ENCODE results near the gene HELQ.
"Not testable (repeated sequence)": the region's sequence is repeated elsewhere in the genome, so short reads cannot be mapped to it uniquely, and the experiment has no call there.

HELQ gene

GRCh38 chr4:83413676-83414075 lies 41.9 kb downstream of the HELQ start:
- no peak for DNase-seq (ENCODE audit: low read depth in 1 of 2, low spot score in 1 of 2)
- in situ Hi-C loops (cut with HindIII; ENCODE audit: low pct_unique_long_range_greater_than_20kb, low sequenced_read_pairs) = no loop called here
- no peak for TF ChIP-seq JUND (IDR thresholded peaks at IDR 0.05; ENCODE audit: low read depth)

- in situ Hi-C loops (cut with HindIII; ENCODE audit: low pct_unique_long_range_greater_than_20kb, low sequenced_read_pairs) = no loop called here
- no peak for DNase-seq (ENCODE audit: low read depth in 1 of 2, low spot score in 1 of 2)
- no peak for TF ChIP-seq JUND (IDR thresholded peaks at IDR 0.05; ENCODE audit: low read depth)
These were observed 46.7 kb downstream of the HELQ start for GRCh38 chr4:83408908-83409307.

DNA sequence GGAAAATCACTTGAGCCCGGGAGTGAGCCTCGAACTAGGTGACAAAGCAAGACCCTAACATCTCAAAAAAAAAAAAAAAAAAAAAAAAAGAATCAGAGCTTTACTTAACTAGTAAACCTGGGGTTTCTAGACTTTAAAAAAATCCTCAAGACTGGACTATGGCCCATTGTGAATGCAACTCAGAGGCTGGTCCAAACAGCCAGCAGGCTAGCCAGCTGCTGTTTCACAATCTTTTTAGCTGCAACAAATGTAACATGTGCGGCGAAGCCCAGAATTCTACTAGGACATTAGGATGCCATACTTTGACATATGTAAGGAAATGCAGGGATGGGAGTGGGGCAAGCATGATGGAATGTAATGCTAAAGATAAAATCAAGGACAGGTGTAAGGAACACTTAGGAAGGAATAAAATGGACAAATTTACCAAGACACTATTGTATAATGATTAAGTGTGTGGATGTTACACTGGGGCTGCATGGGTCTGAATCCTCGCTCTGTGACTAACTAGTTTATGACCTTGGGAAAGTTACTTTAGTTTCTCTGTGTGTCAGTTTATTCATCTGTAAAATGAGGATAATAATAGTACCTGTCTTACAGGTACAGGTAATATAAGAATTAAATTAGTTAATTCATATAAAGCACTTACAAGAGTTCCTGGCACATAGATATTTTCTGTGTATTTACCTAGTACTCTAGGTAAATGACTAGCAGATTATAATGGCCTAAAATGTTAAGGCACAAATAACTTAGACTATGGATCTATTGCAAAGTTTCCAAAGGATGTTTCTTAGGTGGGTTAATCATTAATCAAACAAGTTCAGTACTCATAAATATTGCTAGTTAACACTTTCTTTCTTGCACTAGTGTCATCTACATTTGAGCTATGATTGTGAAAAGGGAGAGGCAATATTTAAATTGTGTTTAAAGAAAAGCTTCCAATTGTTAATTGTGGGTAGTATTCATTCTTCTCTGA lies 49.5 kb downstream of the HELQ start:
- no peak for DNase-seq (ENCODE audit: low read depth in 1 of 2, low spot score in 1 of 2)
- TF ChIP-seq JUND (IDR thresholded peaks at IDR 0.05; ENCODE audit: low read depth) = no peak
- in situ Hi-C loops (cut with HindIII; ENCODE audit: low pct_unique_long_range_greater_than_20kb, low sequenced_read_pairs) = no loop called here

- DNase-seq (ENCODE audit: low read depth in 1 of 2, low spot score in 1 of 2); in situ Hi-C loops (cut with HindIII; ENCODE audit: low pct_unique_long_range_greater_than_20kb, low sequenced_read_pairs): not testable (repeated sequence)
These were observed 57.5 kb downstream of the HELQ start for GRCh38 chr4:83398158-83398557.

DNA sequence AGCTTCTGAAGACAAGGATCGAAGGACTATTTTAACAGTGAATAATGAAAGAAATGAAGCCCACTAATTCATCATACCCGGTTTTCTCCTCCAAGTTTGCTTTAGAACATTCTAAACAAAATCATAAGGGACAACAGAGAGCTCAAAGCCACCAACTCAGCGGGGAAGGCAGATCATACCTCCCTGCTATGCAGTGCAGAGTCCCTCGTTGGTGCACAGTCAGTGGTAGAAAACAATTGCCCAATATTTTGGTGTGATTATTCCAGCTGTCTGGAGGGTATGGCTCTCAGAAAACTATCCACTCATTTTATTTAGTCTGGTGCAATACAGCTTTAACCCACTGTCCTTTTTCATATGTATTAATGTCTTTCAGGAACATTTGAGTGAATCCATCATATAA lies 61.7 kb downstream of the HELQ start:
- DNase-seq (ENCODE audit: low read depth in 1 of 2, low spot score in 1 of 2) = no peak
- in situ Hi-C loops (cut with HindIII; ENCODE audit: low pct_unique_long_range_greater_than_20kb, low sequenced_read_pairs) = no loop called here
- TF ChIP-seq JUND (IDR thresholded peaks at IDR 0.05; ENCODE audit: low read depth) = no peak

- DNase-seq (ENCODE audit: low read depth in 1 of 2, low spot score in 1 of 2) = no peak
- no peak for TF ChIP-seq JUND (IDR thresholded peaks at IDR 0.05; ENCODE audit: low read depth)
These were observed 63.1 kb downstream of the HELQ start for GRCh38 chr4:83392562-83392961.

DNA sequence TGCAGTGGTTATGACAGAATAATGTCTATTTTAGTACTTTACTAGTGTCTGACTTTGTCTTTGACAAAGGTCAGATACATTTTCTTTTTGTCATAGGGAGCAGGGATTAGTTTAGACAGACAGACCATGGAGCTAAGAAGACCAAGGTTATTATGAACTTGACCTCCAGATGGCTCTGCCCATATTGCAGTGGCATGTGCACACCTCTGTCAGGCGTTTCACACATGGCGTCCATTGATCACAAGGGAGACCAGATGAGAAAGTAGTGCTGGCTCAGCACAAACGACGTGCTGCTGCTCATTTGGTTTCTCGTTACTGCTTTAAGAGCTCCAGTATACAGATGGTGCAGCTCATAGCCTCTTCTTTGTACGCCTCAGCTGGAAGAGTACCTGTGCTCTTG lies 64.7 kb downstream of the HELQ start:
- no peak for TF ChIP-seq JUND (IDR thresholded peaks at IDR 0.05; ENCODE audit: low read depth)
- DNase-seq (ENCODE audit: low read depth in 1 of 2, low spot score in 1 of 2) = no peak
- in situ Hi-C loops (cut with HindIII; ENCODE audit: low pct_unique_long_range_greater_than_20kb, low sequenced_read_pairs) = no loop called here

More at GRCh38 chr4:83392562-83392961, 63.1 kb downstream of the HELQ start:
- in situ Hi-C loops (cut with HindIII; ENCODE audit: low pct_unique_long_range_greater_than_20kb, low sequenced_read_pairs) = no loop called here

GRCh38 chr4:83389756-83390505 lies 65.7 kb downstream of the HELQ start:
- in situ Hi-C loops (cut with HindIII; ENCODE audit: low pct_unique_long_range_greater_than_20kb, low sequenced_read_pairs) = no loop called here

DNA sequence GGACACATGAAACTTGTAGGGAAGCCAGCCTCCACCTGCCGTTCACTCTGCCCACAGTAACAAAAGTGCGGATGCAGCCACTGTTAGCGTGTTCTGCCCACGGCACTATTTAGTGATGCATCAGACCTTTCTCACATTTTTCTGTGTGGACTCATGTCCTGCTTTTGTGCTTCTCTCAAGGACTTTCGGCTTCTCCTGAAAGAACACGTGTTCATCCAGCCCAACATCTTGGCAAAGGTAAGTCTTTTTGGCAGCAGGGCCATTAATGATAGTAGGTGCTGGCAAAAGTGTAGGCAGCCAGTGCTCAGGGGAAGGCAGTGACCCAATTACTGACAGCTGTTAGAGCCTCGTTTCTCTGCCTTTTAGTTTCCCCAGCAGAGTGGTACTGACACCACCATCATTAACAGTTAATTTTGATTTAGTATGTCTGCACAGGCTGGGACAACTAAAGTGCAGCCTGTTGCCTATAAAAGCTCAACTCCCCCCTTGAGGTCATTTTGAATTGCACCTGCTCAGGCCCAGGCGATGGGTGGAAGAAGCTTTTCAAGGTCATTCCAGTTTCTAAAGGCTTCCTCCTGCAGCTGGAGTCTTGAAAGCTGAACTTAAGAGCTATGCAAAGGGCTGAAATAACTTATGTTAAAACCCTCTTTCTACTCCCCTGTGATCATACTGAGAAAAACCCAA lies 66.4 kb downstream of the HELQ start:
- TF ChIP-seq JUND (IDR thresholded peaks at IDR 0.05; ENCODE audit: low read depth) = no peak
- DNase-seq (ENCODE audit: low read depth in 1 of 2, low spot score in 1 of 2) = no peak
- in situ Hi-C loops (cut with HindIII; ENCODE audit: low pct_unique_long_range_greater_than_20kb, low sequenced_read_pairs) = no loop called here

More at GRCh38 chr4:83389756-83390505, 65.7 kb downstream of the HELQ start:
- no peak for TF ChIP-seq JUND (IDR thresholded peaks at IDR 0.05; ENCODE audit: low read depth)
- no peak for DNase-seq (ENCODE audit: low read depth in 1 of 2, low spot score in 1 of 2)

GRCh38 chr4:83388313-83388676 lies 67.3 kb downstream of the HELQ start:
- no peak for TF ChIP-seq JUND (IDR thresholded peaks at IDR 0.05; ENCODE audit: low read depth)
- in situ Hi-C loops (cut with HindIII; ENCODE audit: low pct_unique_long_range_greater_than_20kb, low sequenced_read_pairs) = no loop called here
- no peak for DNase-seq (ENCODE audit: low read depth in 1 of 2, low spot score in 1 of 2)

DNA sequence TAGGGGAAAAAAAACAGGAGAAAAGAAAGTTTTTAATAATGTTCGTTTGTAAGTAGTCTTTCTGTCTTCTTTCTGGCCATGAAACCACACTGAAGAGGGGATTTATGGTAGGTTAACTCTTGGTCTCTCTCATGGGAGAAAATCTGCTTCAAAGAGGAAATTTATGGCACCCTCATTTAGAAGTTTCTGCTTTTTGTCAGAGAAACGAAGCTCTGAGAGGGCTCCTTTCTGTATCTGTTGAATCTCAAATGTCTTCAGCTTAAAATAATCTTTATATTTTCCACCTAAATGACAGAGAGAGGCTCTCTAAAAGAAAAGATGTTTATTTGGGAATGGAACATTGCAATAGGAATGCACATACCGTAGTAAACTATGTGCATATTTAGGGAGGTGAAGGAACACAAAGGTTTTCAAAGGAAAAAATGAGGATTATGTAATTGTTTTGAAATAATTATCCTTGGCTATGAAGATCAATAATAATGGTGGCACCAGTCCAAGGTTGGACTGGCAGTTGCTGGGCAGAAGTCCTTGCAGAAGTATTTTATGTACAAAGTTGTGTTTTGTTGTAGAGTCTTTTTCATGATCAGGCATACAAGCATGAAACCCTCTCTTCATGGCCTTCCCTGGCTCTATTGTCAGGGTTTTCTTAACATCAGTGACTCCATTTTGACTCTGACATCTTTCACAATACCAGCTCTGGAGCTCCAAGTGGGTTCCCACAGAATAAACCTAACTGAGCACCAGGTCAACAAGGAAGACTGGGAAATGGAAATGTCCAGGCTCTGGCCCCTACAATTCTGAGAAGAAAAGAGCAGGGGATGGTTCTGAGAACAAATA lies 67.9 kb downstream of the HELQ start:
- no peak for TF ChIP-seq JUND (IDR thresholded peaks at IDR 0.05; ENCODE audit: low read depth)
- in situ Hi-C loops (cut with HindIII; ENCODE audit: low pct_unique_long_range_greater_than_20kb, low sequenced_read_pairs) = no loop called here
- DNase-seq (ENCODE audit: low read depth in 1 of 2, low spot score in 1 of 2) = no peak

- DNase-seq (ENCODE audit: low read depth in 1 of 2, low spot score in 1 of 2) = no peak
- TF ChIP-seq JUND (IDR thresholded peaks at IDR 0.05; ENCODE audit: low read depth) = no peak
- in situ Hi-C loops (cut with HindIII; ENCODE audit: low pct_unique_long_range_greater_than_20kb, low sequenced_read_pairs) = no loop called here
These were observed 68.6 kb downstream of the HELQ start for GRCh38 chr4:83387012-83387411.

Measured in T47D (cell line).